ENCODE results near the gene FAM131C. TPM values are rescaled to one million over a fixed set of nuclear protein-coding genes. Genes with fewer than 3 reads are reported as not detected.
"Not testable (repeated sequence)": the region's sequence is repeated elsewhere in the genome, so short reads cannot be mapped to it uniquely, and the experiment has no call there.

FAM131C gene
- total and polyA plus RNA-seq, 10 of the 15 experiments (the other 5 are each of a cell fraction or from before 2014, with no cell fraction given), result 0.03 TPM; not detected in 9

GRCh38 chr1:16063226-16063829 is 10.1 kb downstream of the FAM131C start:
- Histone ChIP-seq H3K9me3 (replicated peaks; ENCODE audit: control insufficient read depth, insufficient read depth, low read length) (no peaks in the 10 kb centered on the region), H3K79me2 (ENCODE audit: control insufficient read depth, insufficient read depth, low read length) (no peaks in the 10 kb centered on the region), H3K9ac (ENCODE audit: control insufficient read depth, insufficient read depth, low read length) (no peak overlapping the region), H2AFZ (ENCODE audit: control insufficient read depth, low read depth, low read length) (no peak overlapping the region), H4K20me1 (ENCODE audit: control insufficient read depth, insufficient read depth) (no peaks in the 10 kb centered on the region), H3K36me3 (ENCODE audit: control insufficient read depth in 2 of 2, insufficient read depth in 2 of 2, low read length in 1 of 2) (no peaks in the 10 kb centered on the region), H3K27me3 (replicated peaks in 1 of 2; ENCODE audit: control insufficient read depth in 2 of 2, insufficient read depth in 2 of 2, low read length in 1 of 2) (no peaks in the 10 kb centered on the region; a peak in 1 of 4 replicates), H3K4me2 (ENCODE audit: control insufficient read depth, insufficient read depth) (no peak overlapping the region), H3K27ac (ENCODE audit: control insufficient read depth, insufficient read depth) (no peak overlapping the region), H3K4me3 (no peak overlapping the region), H3K4me1 (ENCODE audit: control insufficient read depth, insufficient read depth, low read length) (no peaks in the 10 kb centered on the region)
- DNase-seq (ENCODE audit: low read depth, low spot score), result no peak
- no peak for ATAC-seq
- SMC1A ChIA-PET (ENCODE audit: uncharacterized antibody, unreplicated experiment), result no interaction called here
- in situ Hi-C loops (cut with MboI), result no loop called here
- intact Hi-C loops (cut with micrococcal nuclease; ENCODE audit: unreplicated experiment), result no loop called here
- CTCF ChIA-PET, result interaction anchor here (1.3 kb wide), 1 partner anchor 9 kb away, joined by 5 read pairs; no protein-coding TSS in a partner anchor
- no TSS peak for BruUV-seq (replicated peaks)
- 49% methylated on average over 15 of the region's 15 CpGs for WGBS (ENCODE audit: insufficient coverage, insufficient replicate concordance, low lambda C conversion rate, missing lambda C conversion rate)
- POLR2A ChIA-PET, result no interaction called here
- TF ChIP-seq SREBF2 (IDR thresholded peaks at IDR 0.05; ENCODE audit: low read length) (no peak), YY1 (IDR thresholded peaks at IDR 0.05; ENCODE audit: low read depth, low read length) (no peak)
- no peak for FAIRE-seq
- RAD21 ChIA-PET (ENCODE audit: unreplicated experiment), result no interaction called here

DNA sequence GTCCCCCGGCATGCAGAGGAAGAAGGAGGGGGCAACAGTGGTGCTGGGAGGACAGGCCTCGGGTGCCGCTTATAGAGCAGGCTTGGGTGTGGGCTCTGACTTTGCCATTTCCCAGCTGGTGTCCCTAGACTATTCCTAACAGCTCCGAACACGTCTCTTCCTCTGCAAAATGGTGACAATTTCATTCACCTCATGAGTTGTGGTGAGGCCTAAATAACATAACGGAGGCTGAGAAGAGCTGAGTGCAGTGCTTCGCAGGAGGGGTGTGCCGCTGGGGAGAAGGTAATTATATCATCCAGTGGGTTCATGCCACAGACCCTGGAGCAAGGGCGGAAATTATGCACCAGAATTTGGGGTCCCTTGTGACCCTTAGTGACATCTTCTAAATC is 10.8 kb downstream of the FAM131C start:
- H3K9me3 ChIP-seq (replicated peaks; ENCODE audit: control insufficient read depth, insufficient read depth, low read length); SMC1A ChIA-PET (ENCODE audit: uncharacterized antibody, unreplicated experiment); H3K4me2 ChIP-seq (ENCODE audit: control insufficient read depth, insufficient read depth); POLR2A ChIA-PET; DNase-seq (ENCODE audit: low read depth, low spot score); H3K27me3 ChIP-seq (replicated peaks in 1 of 2; ENCODE audit: control insufficient read depth in 2 of 2, insufficient read depth in 2 of 2, low read length in 1 of 2); in situ Hi-C loops (cut with MboI); H2AFZ ChIP-seq (ENCODE audit: control insufficient read depth, low read depth, low read length); H3K9ac ChIP-seq (ENCODE audit: control insufficient read depth, insufficient read depth, low read length); RAD21 ChIA-PET (ENCODE audit: unreplicated experiment); FAIRE-seq; BruUV-seq (replicated peaks); H4K20me1 ChIP-seq (ENCODE audit: control insufficient read depth, insufficient read depth); H3K79me2 ChIP-seq (ENCODE audit: control insufficient read depth, insufficient read depth, low read length); H3K36me3 ChIP-seq (ENCODE audit: control insufficient read depth in 2 of 2, insufficient read depth in 2 of 2, low read length in 1 of 2); H3K27ac ChIP-seq (ENCODE audit: control insufficient read depth, insufficient read depth); H3K4me1 ChIP-seq (ENCODE audit: control insufficient read depth, insufficient read depth, low read length); CTCF ChIA-PET; H3K4me3 ChIP-seq; ATAC-seq: not testable (repeated sequence)
- WGBS (ENCODE audit: insufficient coverage, insufficient replicate concordance, low lambda C conversion rate, missing lambda C conversion rate), result 32% methylated on average over 9 of the region's 9 CpGs
- intact Hi-C loops (cut with micrococcal nuclease; ENCODE audit: unreplicated experiment), result loop anchor here (1.0 kb wide), 1 partner anchor 22 kb away; no protein-coding TSS in a partner anchor

DNA sequence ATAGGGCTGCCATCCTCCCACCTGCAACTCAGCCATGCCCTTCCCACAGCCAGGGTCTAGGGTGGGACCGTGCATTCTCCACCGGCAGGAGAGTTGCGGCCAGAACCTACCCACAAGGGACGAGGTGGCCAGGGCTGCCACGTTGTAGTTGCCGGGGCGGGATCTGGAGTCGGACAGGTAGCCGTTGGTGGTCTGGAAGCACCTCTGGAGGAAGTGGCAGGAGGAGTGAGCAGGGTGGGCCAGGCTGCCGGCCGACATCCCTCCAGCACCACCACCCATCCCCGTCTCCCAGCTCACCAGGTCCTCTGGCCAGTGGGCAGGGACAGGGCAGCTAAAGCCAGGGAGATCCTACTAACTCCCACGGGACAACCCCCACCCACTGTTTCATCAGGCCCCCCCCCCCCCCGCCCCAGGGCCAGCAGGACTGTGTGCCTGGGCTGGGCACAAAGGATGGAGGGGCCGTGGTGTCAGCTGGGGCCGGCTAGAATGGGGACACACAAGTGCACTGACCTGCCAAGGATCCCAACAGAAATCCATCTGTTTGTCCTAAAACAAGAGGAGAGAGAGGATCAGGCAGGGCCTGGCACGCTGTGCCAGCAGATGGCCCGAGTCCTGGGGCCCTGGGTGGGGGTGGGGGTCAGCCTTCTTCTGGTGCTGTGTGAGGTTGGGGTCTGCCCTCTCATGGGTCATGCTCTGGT is 11.3 kb downstream of the FAM131C start:
- in situ Hi-C loops (cut with MboI), result not testable (repeated sequence)

More for the DNA sequence above, 11.3 kb downstream of the FAM131C start:
- DNase-seq (ENCODE audit: low read depth, low spot score); H3K4me2 ChIP-seq (ENCODE audit: control insufficient read depth, insufficient read depth); H3K9ac ChIP-seq (ENCODE audit: control insufficient read depth, insufficient read depth, low read length); SMC1A ChIA-PET (ENCODE audit: uncharacterized antibody, unreplicated experiment); FAIRE-seq; H2AFZ ChIP-seq (ENCODE audit: control insufficient read depth, low read depth, low read length); H3K27ac ChIP-seq (ENCODE audit: control insufficient read depth, insufficient read depth); H4K20me1 ChIP-seq (ENCODE audit: control insufficient read depth, insufficient read depth); CTCF ChIA-PET; BruUV-seq (replicated peaks); H3K9me3 ChIP-seq (replicated peaks; ENCODE audit: control insufficient read depth, insufficient read depth, low read length); ATAC-seq; RAD21 ChIA-PET (ENCODE audit: unreplicated experiment); H3K4me3 ChIP-seq; H3K36me3 ChIP-seq (ENCODE audit: control insufficient read depth in 2 of 2, insufficient read depth in 2 of 2, low read length in 1 of 2); H3K4me1 ChIP-seq (ENCODE audit: control insufficient read depth, insufficient read depth, low read length); POLR2A ChIA-PET; H3K79me2 ChIP-seq (ENCODE audit: control insufficient read depth, insufficient read depth, low read length); H3K27me3 ChIP-seq (replicated peaks in 1 of 2; ENCODE audit: control insufficient read depth in 2 of 2, insufficient read depth in 2 of 2, low read length in 1 of 2): not testable (repeated sequence)
- intact Hi-C loops (cut with micrococcal nuclease; ENCODE audit: unreplicated experiment), result loop anchor here (1.0 kb wide), 1 partner anchor 22 kb away; no protein-coding TSS in a partner anchor
- 25% methylated on average over 15 of the region's 18 CpGs for WGBS (ENCODE audit: insufficient coverage, insufficient replicate concordance, low lambda C conversion rate, missing lambda C conversion rate)

Data from GM12878 (cell line).